22Rv1 (cell line): ENCODE measurements around the gene PPP4C.

Experiments used
- H3K27ac ChIP-seq: fragments of 450-650 bp; 2 replicates; pipeline ENCODE4 v1.5.1; 2017
- ZFX ChIP-seq: fragments of 450-650 bp; IDR thresholded peaks from 2 replicates; pipeline ENCODE4 v1.6.1; 2017; ENCODE audit warnings: antibody characterized with exemption, borderline replicate concordance
- TF ChIP-seq, protein P1 (sequence below): fragments of 450-650 bp; IDR thresholded peaks from 2 replicates; pipeline ENCODE4 v1.5.1; 2017; ENCODE audit warnings: mild to moderate bottlenecking

The PPP4C gene

GRCh38 chr16:30088237-30088831, 12.5 kb downstream of the PPP4C start:
- peak overlapping the region; percentile 25 for H3K27ac ChIP-seq
- no peak for TF ChIP-seq ZFX
- TF ChIP-seq, protein P1, sequence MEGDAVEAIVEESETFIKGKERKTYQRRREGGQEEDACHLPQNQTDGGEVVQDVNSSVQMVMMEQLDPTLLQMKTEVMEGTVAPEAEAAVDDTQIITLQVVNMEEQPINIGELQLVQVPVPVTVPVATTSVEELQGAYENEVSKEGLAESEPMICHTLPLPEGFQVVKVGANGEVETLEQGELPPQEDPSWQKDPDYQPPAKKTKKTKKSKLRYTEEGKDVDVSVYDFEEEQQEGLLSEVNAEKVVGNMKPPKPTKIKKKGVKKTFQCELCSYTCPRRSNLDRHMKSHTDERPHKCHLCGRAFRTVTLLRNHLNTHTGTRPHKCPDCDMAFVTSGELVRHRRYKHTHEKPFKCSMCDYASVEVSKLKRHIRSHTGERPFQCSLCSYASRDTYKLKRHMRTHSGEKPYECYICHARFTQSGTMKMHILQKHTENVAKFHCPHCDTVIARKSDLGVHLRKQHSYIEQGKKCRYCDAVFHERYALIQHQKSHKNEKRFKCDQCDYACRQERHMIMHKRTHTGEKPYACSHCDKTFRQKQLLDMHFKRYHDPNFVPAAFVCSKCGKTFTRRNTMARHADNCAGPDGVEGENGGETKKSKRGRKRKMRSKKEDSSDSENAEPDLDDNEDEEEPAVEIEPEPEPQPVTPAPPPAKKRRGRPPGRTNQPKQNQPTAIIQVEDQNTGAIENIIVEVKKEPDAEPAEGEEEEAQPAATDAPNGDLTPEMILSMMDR = no peak

DNA sequence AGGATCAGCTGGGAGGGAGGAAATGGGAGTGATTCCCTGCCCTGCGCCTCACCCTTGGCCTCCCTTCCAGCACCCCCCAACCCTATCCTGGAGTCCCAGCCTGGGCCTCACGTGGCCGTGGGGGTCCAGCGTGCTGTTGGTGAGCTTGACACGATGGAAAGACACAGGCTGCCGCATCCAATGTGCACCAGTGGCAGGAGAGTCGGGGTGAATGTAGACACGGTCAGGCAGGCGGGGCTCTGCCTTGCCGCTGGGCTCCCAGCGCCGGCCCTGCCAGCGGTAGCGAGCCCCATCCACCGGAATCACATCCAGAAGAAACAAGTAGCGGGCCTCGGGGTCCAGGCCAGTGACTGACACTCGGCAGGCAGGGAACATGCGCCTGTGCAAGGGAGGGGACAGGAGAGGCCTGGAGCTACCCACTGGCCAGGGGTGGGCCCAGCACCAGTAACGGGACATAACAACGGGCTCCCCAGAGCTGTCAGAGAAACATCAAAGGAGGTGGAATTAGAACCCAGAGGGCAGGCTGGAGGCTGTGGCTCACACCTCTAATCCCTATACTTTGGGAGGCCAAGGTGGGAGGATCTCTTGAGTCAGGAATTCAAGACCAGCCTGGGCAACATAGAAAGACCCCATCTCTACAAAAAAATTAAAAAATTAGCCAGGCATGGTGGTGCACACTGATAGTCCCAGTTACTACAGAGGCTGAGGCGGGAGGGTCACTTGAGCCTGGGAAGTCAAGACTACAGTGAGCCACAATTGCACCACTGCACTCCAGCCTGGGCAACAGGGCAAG, 13.2 kb downstream of the PPP4C start:
- TF ChIP-seq ZFX = no peak
- TF ChIP-seq, protein P1 = no peak
- peak overlapping the region; percentile 53 for H3K27ac ChIP-seq

GRCh38 chr16:30090610-30091331, 15.0 kb downstream of the PPP4C start:
- no peak for TF ChIP-seq ZFX
- TF ChIP-seq, protein P1 = no peak
- H3K27ac ChIP-seq = peak overlapping the region; percentile 75

DNA sequence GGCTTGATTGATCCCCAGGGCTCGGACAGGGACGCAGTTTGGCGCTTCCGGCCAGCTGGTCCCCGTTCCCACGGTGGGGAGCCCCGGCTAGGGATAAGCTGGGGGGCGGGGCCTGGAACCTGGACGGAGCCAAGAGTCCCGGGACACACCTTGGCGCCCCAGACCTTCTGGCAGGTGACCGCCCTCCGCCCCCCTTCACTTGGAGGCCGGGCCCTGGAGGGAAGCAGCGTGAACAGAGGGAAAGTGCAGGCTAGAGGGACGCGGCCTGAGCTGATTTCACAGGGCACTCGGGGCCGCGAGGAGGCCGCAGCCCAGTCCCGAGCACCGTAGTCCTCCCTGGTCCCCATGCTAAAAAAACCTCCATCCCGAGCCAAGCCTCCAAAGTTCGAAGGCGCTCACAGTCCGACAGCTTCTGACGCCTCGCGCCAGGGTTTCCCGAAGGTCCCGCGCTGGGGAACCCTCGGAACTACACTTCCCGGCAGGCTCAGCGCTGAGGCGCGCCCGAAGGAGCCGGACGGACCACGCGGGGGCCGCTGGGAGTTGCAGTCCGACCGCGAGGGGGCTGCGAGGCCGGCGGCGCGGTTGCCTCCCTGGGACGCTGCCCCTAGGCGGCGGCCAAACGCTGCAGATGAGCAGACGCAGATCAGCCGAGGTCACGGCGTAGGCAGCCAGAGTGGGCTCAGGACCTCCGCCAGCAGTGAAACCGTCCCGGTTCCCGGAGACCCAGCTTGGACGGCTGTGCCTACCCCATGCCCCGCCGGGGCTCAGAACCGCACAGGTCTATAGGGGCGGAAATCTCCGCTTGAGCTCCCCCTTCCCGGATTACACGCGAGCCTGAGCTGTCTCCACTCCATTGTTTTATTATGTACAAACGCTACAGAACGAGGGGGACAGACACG, 15.9 kb downstream of the PPP4C start, which contains the start of gene TBX6:
Gene TBX6 (minus strand): TSS at position 451 of the 899 bp plus-strand sequence. CDS start 731 bp downstream, outside the sequence.
- TF ChIP-seq, protein P1 = peak; percentile 80
- no peak for TF ChIP-seq ZFX
- peak within 1 kb of the TSS; percentile 75 for H3K27ac ChIP-seq

GRCh38 chr16:30092373-30093010, 16.7 kb downstream of the PPP4C start:
- H3K27ac ChIP-seq = peak overlapping the region; percentile 75
- TF ChIP-seq, protein P1 = peak; percentile 84
- TF ChIP-seq ZFX = no peak

DNA sequence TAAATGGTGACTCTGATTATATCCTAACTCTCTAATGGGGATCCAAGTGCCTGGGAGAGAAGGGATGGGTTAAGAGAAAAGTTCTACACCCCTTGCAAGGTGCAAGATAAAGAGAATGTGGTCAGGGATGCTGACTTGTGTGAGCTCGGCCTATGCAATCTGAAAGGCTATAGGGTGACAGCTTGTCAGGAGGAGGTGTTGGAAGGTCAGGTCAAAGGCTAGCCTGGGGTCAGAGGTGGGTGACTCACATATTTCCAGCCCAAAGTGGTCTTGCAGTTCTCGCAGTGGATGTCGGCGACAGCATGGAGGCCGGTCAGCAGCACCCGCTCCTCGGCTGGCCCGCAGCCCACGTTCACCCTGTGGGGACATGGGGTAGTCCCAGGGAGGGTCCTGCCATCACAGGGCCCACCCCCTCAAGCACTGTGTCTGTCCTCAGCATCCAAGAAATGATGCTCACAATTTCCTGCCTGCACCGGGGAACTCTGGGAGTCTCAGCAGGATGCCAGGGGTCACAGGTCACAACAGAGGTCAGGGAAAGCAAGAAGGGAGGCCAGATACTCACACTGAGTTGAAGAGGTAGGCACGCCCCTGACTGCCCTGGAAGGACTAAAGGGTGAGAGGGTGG, 18.9 kb downstream of the PPP4C start:
- no peak for TF ChIP-seq ZFX
- TF ChIP-seq, protein P1 = no peak
- peak overlapping the region; percentile 75 for H3K27ac ChIP-seq
